HG02610 (cell line): ENCODE results near the gene HHIPL2.

Experiments used
- ATAC-seq: cut with Tn5 transposase; IDR thresholded peaks from one replicate; pipeline ENCODE4 v1.9.1; 2021; ENCODE audit warnings: mild to moderate bottlenecking, moderate library complexity; ENCODE audit not compliant: unreplicated experiment

The HHIPL2 gene

GRCh38 chr1:222547944-222548671 lies at the start of gene HHIPL2:
Gene HHIPL2, minus strand, starts transcription at chr1:222548104. Its CDS starts 60 bp downstream, at chr1:222548044.
- no peak for ATAC-seq

- ATAC-seq: no peak
Measured at GRCh38 chr1:222596696-222597095, 48.8 kb upstream of the HHIPL2 start.

DNA sequence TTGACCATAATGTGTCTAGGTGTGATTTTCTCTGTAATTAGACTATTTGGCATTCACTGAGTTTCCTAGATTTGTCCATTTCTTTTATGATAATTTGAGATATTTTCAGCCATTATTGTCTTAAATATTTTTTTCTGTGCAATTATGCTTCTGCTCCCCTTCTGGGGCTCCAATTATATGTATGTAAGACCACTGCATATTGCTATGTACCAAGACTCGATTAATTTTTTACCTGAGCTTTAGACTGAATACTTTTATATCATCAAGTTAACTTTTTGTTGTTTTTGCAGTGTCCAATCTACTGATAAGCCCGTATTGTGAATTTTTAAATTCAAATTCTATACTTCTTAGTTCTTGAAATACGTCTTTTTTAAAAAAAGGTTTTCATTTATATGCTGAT lies 46.9 kb upstream of the HHIPL2 start:
- ATAC-seq: no peak

DNA sequence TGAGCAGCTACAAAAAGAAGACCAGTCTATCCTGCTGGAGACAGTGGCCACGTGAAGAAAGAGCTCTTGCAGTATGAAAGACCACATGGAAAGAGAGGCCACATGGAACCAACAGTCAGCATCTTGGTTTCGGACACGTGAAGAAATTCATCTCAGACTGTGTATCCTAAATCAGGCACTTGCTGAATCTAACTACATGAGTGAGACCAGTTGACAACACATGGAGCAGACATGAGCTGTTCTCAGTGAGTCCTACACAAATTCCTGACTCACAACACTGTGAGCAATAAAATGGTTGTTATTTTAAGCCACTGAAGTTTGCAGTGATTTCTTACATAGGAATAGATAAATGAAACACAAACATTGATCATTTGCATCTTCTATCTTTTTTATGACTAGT lies 44.3 kb upstream of the HHIPL2 start:
- ATAC-seq: no peak

DNA sequence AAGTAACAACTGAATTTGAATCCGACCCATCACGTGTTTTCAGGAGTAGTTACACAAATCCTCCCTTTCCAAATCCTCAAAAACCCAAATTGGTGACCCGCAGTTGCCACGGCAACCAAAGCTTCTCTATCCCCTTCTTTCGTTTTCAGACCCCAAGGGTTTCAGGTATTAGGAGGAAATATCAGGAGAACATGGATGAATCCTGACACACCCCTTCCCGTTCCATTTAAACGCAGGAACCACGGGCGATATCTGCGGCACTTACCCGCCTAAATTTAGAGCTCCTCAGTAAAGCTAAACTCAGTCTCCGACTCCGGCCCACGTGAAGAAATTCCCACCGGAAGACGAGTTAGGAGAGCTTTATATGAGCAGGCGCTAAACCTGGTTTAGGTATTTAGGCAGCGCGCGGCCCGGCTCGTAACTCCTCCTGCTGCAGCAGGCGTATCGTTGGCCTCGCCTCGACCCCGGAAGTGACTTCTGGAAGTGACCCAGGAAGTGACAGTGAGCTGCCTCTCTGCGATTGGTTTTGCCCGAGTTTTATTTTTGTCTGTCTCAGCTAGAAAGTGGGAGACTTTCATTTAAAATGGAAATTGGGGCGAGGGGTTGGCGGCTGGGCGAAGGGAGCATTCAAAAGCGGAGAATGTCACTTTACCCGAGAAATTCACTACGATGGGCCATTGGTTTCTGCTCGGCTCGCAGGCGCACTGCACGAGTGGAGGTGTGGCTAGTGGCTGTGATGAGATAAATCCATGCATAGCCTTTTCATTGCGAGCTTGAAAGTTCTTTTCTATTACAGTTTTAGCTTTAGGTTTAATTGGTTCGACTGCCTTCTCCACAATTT lies 41.8 kb upstream of the HHIPL2 start, which contains the start of gene TAF1A:
TAF1A (minus strand) TSS at position 472 of the 841 bp plus-strand sequence.
- ATAC-seq: peak; percentile 99

DNA sequence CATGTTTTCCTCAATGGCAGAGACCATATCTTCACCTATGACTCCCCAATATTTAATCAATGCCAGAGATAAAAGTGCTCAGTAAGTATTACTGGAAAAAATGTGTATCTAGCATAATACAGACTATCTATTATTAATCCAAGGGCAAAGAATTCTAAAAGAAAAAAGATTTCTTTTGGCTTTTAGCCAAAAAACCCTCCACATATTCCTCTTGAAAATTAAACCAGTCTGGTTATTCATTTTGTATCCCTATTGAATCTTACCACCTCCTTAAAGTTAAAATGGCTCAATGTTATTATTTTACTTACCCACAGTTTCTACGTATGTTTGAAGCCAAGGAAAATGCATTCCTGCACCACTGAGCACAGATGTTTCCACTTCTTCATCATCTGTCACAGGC lies 40.2 kb upstream of the HHIPL2 start:
- no peak for ATAC-seq

DNA sequence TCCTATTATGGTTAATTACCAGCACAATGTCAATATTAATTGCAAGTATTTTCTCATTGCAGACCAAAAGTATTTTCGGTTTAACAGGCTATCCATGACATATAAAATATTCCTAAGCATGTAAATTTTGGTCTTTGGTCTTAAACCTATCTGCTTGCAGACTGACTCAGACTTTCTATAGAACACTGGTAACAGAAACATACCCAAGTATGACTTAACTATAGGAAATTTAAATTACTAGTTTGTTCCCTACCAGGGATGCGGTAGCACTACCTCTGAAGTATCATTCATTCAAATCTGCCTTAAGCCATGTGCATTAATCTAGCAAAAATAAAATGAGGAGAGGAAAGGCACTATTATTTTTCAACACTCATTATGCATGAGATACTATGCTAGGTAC lies 38.9 kb upstream of the HHIPL2 start:
- ATAC-seq: no peak

- peak; percentile 80 for ATAC-seq
Measured at GRCh38 chr1:222583079-222583478, 35.2 kb upstream of the HHIPL2 start.

DNA sequence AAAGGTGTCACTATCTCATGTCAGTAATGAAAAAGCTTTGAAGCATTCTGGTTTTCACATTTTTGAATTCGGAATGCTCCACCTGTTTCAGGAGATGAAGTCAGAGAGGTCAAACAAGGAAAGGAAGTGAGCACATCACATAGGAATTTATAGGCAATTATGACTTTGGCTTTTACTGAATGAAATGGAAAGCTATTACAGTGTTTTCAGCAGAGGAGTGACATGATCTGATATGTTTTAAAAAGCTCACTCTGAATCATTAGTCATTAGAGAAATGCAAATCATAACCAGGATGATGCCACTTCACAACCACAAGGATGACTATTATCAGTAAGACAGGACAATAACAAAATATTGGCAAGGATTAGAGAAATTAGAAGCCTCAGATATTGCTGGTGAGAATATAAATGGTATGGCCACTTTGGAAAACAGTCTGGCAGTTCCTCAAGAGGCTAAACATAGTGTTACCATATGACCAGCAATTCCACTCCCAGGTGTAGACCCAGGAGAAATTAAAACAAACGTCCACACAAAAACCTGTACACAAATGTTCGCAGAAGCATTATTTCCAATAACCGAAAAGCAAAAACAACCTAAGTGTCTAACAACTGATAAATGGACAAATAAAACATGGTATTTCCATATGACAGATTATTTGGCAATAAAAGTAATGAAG lies 34.3 kb upstream of the HHIPL2 start:
- peak; percentile 82 for ATAC-seq

GRCh38 chr1:222579316-222579715 lies 31.4 kb upstream of the HHIPL2 start:
- ATAC-seq: no peak

- ATAC-seq: no peak
Measured at GRCh38 chr1:222570837-222571236, 22.9 kb upstream of the HHIPL2 start.

DNA sequence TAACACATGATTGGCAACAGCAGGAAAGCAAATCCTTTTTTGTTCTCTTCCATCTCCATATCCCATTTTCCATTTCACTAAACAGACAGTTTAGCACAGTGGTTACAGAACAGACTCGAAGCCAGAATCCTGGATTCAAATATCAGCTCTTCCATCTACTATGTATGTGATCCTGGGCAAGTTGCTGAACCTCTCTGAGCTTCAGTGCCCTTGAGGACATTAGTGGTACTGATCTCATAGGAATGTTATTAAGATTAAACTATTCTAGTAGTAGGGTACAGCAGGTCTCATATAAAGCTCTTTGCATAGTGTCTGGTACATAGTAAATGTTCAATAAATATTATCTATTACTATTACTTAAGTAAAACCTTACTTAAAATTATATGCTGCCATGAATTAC lies 13.8 kb upstream of the HHIPL2 start:
- no peak for ATAC-seq

GRCh38 chr1:222557574-222557973 lies 9.7 kb upstream of the HHIPL2 start:
- ATAC-seq: no peak

DNA sequence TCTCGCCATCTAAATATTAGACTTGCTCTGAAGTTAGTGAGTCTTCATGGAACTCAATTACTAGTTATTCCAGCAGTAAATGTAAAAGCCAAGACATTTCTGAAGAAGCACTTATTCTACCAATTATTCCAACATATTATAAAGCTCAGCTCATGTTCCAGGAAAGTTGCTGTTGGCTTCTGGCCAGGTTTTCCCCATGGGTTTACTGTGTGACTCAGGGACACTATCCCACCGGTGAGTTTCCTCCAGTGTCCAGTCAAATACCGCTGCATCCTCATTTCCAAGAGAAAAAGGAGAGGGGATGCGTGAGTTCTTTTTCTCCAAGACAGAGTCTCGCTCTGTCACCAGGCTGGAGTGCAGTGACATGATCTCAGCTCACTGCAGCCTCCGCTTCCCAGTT lies 9.2 kb upstream of the HHIPL2 start:
- ATAC-seq: no peak

DNA sequence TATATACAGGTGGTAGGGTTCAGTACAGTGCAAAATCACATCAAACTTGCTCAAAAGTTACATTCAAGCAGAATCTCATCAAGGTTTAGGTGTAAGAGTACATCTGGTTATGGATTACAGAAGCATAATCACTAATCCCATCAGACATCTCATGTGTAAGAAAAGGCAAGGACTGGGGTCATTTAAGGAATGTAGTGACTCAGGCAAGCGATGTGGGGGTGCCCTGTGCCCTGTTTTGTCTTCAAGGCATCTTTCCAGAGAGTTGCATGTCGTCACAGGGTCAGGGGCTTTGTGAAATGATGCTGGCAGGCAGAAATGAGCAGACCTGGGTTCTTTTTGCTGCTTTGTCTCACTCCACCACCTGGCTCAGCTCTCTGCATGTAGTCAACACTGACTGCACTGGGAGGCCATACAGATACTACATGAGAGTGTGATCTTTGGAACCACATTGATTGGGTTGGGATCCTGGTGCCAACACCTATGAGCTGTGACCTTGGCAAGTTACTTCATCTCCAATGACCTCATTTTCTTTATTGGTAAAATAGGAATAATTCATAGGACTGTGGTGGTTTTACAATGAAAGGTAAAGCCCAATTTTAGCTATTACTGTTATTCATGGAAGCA lies 8.2 kb upstream of the HHIPL2 start:
- no peak for ATAC-seq

GRCh38 chr1:222554177-222554576 lies 6.3 kb upstream of the HHIPL2 start:
- ATAC-seq: no peak

GRCh38 chr1:222552882-222553281 lies 5.0 kb upstream of the HHIPL2 start:
- ATAC-seq: no peak

DNA sequence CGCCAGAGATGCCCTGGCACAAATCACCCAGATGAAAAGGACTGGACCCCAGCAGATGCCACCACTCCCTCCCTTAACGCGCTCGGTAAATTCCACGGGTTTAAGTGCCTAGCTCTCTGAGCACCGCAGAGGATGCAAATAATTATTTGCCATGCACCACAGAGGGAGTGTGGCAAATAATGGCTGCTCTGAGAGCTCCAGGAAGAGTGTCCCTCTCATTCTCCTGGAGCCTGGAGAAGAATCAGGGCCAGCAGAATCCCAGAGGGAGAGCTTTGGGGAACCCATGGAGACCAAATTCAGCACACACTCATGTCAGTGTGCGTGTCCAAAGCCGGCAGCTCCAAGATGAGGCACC lies 667 bp downstream of the HHIPL2 start:
- ATAC-seq: no peak

DNA sequence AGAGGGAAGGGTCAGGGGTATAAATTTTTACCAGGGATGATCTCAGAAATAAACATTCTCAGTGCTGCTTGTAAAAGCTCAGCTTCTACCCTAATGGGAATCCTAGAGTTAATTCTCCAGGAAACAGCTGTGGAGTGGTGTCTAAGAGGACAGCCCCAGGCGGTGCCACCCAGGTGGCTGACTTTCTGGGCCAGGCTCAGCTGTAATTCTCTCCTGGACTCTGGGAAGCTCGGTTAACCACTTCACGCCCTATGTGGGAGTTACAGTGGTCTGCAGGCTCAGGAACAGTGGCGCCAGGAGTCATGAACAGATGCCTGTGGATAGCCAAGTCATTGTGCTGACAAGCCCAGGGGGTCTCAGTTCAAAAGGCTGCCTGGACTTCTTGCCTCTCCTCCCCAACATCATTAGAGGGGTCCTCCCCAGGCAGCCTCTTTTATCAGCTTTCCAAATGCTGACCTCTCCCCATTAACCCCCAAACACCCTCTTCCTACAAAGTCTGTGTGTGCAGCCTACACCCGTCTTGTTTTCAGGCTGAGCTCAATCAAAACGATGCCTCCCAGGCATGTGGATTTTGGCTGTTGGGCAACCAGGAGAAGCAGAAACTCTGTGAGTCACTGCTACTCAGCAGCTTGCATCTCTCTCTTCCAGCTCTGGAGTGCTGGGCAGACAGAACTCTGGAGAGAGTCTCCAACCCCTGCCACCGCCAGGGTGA lies 1.2 kb downstream of the HHIPL2 start:
- no peak for ATAC-seq

GRCh38 chr1:222546091-222546490 lies 1.8 kb downstream of the HHIPL2 start:
- no peak for ATAC-seq

- no peak for ATAC-seq
Measured at GRCh38 chr1:222543817-222544216, 4.1 kb downstream of the HHIPL2 start.
